Raji (cell line): ENCODE measurements around the gene ODF2.

ENCODE experiments used
- POLR2A ChIP-seq: IDR thresholded peaks from 2 replicates; pipeline ENCODE4 v1.6.1; 2011; ENCODE audit warnings: low read depth, low read length, control low read depth; ENCODE audit not compliant: insufficient read depth

ODF2 gene

GRCh38 chr9:128546504-128546903, 90.7 kb downstream of the ODF2 start:
- no peak for TF ChIP-seq POLR2A

GRCh38 chr9:128548876-128549275, 93.1 kb downstream of the ODF2 start:
- TF ChIP-seq POLR2A = no peak

GRCh38 chr9:128550226-128550625, 94.4 kb downstream of the ODF2 start:
- TF ChIP-seq POLR2A = no peak
